Stimulated activated CD4-positive, alpha-beta T cell treated with anti-CD3 and anti-CD28 coated beads, Interleukin-4, amount 100 ng/mL, for 24 hours (primary cell): ENCODE results near the gene ADAM8.
"Not testable (repeated sequence)": the region's sequence is repeated elsewhere in the genome, so short reads cannot be mapped to it uniquely, and the experiment has no call there.

Experiments
- DNase-seq: peaks from one replicate; pipeline ENCODE4 v3.0.0-alpha.2; 2020

The ADAM8 gene

DNA sequence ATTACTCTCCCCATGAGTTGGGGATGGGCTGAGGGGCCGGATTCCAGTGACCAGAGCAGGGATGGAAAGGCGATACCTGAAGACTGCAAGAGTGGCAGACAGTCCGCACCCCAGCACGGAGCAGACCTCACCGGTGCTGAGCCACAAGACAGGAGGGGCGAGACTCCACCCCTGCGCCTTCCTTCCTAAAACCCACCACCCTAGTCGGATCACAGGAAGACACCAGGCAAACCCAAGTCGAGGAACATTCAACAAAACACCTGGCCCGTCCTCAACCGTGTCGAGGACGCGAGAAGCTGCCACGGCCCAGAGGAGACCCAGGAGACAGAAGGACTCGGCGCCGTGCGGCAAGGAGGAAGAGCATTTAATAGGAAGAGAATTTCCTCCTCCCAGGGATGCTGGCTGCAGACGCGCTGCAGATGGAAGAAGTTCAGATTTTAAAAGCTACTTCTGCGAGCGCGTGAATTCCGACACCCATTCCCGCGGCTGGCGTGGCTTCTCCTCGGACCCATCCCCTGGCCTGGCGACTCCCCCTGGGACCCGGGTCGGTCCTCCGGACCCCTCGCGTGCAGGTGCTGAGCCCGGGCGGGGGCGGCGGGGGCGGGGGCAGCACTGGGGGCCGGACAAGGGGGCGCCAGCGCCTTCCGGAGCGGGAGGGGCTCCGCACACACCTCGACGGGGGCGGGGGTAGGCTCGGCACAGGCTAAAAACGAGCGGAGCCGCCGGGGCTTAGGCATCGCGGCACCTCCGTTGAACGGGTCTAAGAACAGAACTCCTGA, 47.2 kb downstream of the ADAM8 start:
- DNase-seq, result no peak

DNA sequence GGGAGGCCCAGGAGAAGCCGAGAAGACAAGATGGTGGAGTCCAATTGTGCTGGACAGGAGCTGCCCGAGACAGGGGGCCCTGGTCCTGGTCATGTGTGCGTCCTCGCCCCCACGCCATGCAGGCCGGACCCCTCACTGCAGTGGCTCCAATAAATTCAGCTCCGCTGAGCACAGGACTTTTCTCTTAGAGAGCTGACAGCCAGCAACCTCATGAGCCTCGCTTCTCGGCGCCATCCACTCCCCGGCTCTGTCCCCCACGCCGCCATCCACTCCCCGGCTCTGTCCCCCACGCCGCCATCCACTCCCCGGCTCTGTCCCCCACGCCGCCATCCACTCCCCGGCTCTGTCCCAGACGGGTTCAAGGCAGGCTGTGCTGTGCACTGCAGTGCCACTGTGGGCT, 49.4 kb downstream of the ADAM8 start:
- no peak for DNase-seq

DNA sequence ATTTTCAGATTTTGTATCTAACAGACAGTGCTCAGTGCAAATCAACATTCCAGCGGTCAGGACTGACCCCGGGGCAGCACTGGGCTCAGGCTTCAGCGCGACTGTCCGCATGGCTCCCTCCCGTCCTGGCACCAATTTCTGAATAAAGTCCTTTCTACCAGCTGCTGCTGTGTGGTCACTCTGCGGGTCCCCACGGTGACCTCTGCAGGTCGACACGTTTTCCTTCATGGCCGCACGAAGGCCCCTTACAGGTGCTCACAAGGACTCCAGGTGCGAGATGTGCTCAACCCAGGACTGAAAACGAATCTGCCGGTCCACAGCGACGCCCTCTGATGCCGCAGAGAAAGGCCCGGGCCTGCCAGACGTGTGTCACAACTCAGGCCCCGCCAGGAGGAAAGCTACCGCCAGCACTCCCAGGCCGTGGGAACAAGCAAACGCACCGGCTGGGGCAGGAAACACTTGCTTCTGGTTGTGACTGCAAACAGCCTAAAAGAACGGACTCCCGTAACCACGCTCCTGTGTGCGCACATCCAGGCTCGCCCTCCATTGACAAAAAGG, 50.3 kb downstream of the ADAM8 start:
- DNase-seq, result no peak

DNA sequence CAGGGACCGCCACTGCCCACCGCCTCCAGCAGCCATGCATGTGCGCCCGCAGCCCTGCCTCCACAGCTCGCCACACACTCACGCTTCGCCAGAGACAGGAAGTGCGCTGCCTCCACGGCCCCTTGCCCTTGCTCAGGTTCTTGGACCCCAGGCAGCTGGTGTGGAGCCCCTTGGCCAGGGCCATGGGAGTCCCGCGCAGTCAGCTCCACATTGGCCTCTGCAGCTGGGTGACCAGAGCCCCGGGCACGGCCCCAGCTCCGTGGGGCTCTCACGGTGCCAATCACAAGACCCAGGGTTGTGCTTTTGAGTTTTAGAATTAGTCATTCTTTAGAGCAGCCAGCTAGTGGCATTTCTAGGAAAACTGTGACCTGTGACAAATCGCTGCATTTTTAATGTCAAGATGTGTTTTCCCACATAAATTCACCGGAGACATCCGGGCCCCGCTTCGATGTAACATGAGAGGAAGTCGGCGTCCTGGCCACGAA, 50.9 kb downstream of the ADAM8 start:
- no peak for DNase-seq

DNA sequence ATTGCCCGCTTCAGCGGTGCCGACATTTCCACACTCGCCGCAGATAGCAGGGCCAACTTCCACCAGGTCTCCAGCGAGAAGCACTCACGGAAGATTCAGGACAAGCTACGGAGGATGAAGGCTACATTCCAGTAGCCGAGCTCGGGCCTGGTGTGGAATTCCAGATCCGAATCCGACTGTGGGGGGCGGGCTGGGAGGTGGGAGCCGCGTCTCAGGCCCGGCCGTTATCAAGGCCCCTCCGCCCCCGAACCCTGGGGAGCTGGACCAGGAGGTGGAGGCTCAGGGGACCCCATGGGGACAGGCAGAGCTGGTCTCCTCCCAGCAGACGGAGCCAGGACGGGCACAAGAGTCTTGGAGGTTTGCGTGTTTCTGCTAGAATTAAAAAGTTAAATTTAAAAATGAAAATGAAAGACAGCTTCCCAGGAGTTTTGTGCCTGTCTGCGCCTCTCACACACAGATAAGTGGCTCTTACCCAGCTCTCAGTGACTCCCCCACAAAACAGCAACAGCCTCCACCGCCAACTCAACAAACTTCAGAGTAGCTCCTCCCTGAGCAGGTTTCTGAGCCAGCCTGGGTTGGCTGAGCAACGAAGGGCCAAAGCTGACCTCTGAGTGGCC, 51.8 kb downstream of the ADAM8 start:
- no peak for DNase-seq

DNA sequence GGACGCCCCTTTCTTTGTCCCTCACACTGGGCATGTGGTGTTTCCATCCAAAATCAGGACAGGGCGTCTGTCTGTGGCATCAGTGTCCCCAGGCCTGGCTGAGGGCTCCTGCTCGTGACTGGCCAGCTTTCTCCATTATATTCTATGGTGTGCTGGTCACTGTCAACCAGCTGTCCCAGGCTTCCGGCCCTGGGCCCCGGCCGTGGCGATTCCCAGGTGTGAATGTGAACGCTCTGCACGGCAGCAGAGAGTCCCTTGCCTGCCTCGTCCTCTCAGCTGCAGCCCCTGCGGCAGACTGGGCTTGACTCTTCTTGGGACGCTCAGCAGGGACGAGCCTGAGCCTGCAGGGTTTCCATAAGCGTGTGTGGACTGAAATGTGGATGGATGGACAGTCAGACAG, 52.6 kb downstream of the ADAM8 start:
- no peak for DNase-seq

DNA sequence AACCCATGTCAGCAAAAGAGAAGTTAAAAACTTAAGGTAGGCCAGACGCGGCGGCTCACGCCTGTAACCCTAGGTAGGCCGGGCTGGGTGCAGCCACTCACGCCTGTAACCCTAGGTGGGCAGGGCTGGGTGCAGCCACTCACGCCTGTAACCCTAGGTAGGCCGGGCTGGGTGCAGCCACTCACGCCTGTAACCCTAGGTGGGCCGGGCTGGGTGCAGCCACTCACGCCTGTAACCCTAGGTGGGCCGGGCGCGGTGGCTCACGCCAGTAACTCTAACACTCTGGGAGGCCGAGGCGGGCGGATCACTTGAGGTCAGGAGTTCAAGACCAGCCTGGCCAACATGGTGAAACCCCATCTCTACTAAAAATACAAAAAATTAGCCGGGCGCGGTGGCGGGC, 54.9 kb downstream of the ADAM8 start:
- DNase-seq, result not testable (repeated sequence)

DNA sequence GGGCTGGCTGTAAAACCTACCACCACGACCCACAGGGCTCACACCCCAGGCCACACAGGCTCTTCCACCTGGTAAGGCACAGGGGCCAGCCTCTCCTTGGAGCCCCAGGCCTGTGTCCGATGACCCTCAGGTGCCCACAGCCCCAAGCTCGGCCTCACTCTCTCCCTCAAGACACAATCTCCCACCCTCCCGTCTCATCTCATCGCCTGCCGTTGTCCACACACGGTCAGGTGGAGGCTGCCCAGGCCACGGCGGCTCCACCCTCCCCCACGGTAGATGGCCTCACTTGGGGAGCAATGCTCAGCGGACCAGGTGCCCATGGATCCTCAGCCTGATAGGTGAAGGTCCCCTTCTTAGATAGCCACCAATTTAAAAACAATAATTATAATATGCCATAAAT, 55.3 kb downstream of the ADAM8 start:
- no peak for DNase-seq

DNA sequence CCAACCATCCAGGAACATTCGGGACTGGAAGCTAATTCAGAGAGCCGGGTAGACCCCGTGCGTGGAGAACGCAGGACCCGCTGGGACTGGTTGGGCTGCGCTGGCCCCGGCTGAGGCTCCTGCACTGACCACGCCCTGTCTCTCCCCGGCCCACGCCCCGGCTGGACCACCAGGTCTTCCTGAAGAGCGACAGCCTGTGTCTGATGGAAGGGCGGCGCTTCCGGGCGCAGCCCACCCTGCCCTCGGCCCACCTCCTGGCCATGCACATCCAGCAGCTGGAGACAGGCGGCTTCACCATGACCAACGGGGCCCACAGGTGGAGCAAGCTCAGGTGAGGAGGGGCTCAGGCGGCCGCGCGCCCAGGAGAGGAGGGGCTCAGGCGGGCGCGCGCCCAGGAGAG, 56.9 kb downstream of the ADAM8 start:
- no peak for DNase-seq

DNA sequence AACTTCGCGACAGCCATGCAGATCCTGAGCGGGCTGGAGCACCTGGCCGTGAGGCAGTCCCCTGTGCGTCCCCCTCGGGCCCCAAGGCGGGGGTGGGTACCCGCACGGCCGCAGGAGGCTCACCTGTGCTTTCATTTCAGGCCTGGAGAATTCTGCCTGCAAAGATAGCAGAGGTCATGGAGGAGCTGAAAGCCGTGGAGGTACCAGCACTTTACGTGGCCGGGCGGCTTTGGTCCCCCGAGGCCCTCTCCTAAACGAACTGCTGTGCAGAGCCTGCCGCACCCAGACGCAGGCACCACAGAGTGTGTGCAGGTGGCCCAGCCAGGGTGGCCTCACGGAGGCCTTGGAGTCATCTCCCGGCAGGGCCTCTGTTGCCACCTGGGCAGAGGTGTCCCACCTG, 57.8 kb downstream of the ADAM8 start:
- DNase-seq, result no peak

DNA sequence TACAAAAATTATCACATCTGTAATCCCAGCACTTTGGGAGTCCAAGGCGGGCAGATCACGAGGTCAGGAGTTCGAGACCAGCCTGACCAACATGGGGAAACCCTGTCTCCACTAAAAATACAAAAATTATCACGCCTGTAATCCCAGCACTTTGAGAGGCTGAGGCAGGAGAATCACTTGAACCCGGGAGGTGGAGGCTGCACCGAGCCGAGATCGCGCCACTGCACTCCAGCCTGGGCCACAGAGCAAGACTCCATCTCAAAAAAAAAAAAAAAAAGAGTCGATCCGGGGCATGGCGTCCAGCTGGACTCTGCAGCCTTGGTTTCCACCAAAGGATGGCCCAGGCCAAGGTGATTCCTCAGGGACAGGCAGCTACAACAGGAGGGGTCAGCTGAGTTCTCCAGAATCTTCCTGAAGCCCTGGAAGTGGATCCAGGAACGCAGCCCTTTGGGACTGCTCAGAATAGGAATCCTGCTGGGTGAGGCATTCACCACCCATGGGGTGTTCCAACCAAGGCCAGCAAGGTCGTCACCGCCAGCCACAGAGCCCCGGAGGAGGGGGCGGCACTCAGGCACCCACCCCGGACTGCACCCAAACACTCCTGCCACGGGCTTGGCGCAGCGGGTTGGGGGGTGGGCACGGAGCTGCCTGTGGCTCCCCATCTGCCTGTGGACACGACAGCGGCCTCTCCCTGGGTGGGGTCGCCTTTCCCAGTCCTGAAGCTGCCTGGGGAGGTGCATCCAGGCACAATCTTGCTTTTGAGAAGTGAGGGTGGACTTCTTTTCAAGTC, 58.7 kb downstream of the ADAM8 start:
- no peak for DNase-seq

DNA sequence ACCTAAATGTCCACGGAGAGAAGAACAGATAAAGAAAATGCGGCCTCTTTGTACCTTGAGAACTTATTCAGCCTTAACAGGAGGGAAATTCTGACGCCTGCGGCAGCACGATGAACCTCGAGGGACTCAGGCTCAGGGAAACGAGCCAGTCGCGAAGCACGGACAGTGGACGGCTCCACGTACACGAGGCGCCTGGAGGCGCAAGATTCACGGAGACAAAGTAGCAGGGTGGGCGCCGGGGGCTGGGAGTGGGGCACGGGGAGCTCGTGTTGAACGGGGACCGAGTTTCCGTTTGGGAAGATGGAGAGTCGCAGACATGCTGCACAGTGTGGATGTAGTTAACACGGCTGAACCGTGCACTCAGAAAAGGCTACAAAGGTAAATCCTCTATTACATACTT, 59.9 kb downstream of the ADAM8 start:
- no peak for DNase-seq

DNA sequence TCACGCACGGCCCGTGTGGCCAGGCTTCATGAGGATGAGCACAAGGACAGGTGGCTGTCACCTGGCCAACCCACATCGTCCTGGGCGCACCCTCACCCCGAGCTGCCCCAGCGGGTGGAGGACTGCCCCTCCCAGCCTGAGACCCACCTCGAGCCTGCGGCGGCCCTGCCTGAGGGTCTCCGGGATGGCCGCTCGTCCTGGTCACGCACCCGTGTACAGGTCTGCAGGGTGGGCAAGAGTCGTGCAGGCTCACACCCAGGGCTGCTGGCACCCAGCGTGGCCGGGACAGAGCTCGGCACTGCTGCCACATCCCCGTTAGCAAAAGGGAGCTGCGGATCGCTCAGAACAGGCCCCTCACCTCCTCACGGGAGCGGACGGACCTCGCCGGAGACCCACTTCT, 61.1 kb downstream of the ADAM8 start:
- DNase-seq, result no peak

DNA sequence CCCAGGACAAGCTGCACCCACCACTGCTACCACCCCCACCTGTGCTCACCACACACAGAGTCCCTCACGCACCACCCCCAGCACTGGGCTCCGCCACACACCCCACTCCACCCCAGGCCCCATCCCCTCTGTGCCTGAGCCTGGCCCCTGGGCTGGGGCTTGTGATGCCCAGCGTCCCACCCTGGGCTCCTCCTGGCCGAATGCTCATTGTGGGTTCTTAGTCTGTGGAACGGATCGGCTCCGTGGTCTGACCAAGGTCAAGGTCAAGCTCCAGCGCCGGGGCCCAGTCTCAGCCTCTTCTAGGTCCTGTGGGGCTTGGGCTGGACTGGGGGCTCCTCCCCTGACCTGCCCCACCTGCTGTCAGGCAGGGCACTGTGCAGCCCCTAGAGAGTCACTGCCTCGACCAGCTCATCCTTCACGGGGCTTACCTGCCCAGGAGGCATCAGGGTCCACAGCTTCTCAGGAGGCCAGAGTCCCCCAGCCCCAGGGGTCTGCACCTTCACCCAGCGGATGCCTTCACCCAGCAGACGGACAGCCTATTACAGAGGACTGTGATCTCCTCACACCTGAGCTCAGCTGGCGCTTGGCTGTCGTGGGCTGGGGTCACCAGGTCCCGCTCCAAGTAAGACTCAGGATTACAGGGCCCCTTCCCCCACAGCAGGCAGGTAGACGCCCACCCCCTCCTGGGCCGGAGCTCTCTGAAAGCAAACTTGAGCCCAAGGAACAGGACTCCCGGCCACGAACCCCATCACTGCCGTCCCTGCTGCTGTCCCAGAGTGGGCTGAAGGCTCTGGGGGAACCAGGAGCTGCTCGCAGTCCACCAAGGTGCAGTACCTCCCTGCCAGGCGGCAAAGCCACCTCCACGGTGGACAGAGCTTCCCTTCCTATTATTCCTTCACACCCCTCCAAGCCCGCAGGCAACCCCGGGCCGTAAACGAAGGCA, 61.9 kb downstream of the ADAM8 start:
- DNase-seq, result no peak

DNA sequence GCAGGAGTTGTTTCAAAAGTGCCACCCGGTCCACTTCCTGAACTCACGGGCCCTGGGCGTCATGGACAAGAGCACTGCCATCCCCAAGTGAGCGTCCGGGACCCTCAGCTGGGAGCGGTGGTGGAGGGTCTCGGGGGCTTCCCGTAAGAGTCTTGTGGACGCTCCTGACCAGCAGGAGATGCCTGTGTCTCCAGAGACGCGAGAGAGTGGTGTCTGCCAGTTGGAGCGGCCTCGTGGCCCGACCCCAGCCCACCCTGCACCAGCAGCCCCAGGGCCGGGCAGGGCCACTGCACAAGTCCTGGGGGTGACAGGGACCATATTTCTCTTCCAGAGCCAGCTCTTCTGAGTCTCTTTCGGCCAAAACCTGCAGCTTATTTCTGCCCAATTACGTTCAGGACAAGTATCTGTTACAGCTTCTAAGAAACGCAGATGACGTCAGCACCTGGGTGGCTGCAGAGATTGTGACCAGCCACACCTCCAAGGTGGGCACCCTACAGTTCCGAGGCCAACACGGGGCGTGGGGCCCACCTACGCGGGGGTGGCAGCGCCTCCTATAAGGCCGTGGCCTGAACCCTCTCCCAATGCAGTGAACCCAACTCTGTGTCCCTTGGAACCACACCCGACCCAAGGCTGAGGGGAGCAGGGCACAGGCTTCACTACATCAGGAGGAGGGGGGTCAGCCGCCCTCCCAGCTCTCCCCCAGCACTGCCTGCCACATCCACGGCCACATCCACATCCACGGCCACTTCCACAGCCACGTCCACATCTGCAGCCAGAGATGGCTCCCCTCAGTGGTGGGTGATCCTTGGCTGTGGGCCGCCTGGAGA, 62.8 kb downstream of the ADAM8 start:
- no peak for DNase-seq

DNA sequence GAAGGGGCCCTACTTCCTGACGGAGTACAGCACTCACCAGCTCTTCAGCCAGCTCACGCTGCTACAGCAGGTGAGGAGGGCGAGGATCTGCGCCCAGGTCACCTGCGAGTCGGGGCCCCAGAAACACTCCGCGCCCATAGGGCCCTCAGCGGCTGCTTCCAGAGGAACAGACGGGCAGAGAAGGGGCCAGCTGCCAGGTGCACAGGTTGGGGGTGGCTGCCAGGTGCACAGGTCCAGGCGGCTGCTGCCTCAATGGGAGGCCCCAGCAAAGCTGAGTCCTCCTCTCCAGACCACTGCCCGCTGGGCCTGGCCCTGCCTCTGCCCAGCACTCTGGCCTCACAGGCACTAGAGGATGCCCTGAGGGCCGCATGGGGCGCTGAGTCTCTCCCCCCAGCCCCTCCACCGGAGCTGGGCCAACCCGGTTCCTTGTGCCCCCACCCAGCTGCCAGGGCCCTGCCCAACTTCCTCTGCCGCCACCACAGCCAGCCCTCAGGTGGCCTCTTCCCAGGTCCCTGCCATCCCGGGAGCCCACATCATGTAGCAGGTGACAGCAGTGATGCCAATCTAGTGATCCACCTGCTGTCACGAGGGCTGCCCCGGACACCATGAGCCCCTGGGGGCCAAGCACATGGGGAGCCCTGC, 63.7 kb downstream of the ADAM8 start:
- no peak for DNase-seq
